ENCODE data around the gene ABCB10. TPM values are rescaled to one million over a fixed set of nuclear protein-coding genes. Genes with fewer than 3 reads are reported as not detected.
"Not testable (repeated sequence)": the region's sequence is repeated elsewhere in the genome, so short reads cannot be mapped to it uniquely, and the experiment has no call there.

ABCB10 gene
- total RNA-seq, 2 experiments from 2014 or later, result 29.8 to 31.1 TPM

- ChIA-PET POLR2A (no interaction called here), CTCF (no interaction called here)
- H3K9me3 Mint-ChIP-seq, result no peaks in the 10 kb centered on the region
- no peak overlapping the region for H3K27ac Mint-ChIP-seq
- DNase-seq, result no peak
- H3K4me1 Mint-ChIP-seq, result peaks cover 11% of the 10 kb centered on the region
- H3K27me3 Mint-ChIP-seq, result peaks cover 6% of the 10 kb centered on the region
- H3K36me3 Mint-ChIP-seq (ENCODE audit: low read depth), result peaks cover 2% of the 10 kb centered on the region
- no peak overlapping the region for H3K4me3 Mint-ChIP-seq
Measured at GRCh38 chr1:229562686-229563085, 4.2 kb upstream of the ABCB10 start.

- Mint-ChIP-seq H3K27ac (no peak overlapping the region), H3K4me3 (no peak overlapping the region), H3K9me3 (no peaks in the 10 kb centered on the region), H3K36me3 (ENCODE audit: low read depth) (peaks cover 13% of the 10 kb centered on the region), H3K27me3 (peaks cover 6% of the 10 kb centered on the region), H3K4me1 (peaks cover 23% of the 10 kb centered on the region)
- no peak for DNase-seq
- CTCF ChIA-PET, result no interaction called here
- POLR2A ChIA-PET, result interaction anchor here (1.7 kb wide), 1 partner anchor 53 kb away, joined by 4 read pairs; the partner anchor contains the start of gene NUP133
Measured at GRCh38 chr1:229561141-229561540, 2.6 kb upstream of the ABCB10 start.

- Mint-ChIP-seq H3K36me3 (ENCODE audit: low read depth) (peaks cover 16% of the 10 kb centered on the region), H3K4me1 (peaks cover 28% of the 10 kb centered on the region)
- DNase-seq, H3K27me3 Mint-ChIP-seq, H3K9me3 Mint-ChIP-seq, CTCF ChIA-PET, H3K27ac Mint-ChIP-seq, H3K4me3 Mint-ChIP-seq: not testable (repeated sequence)
- POLR2A ChIA-PET, result interaction anchor here (1.7 to 4.7 kb wide), 2 partner anchors 52 to 65 kb away, joined by 4 to 67 read pairs; partner anchors contain the start of genes NUP133, TAF5L and URB2
Measured at GRCh38 chr1:229560124-229560523, 1.6 kb upstream of the ABCB10 start.

GRCh38 chr1:229559336-229559801, 862 bp upstream of the ABCB10 start:
- H3K27ac Mint-ChIP-seq, result peak overlapping the region; percentile 93
- H3K27me3 Mint-ChIP-seq, H3K9me3 Mint-ChIP-seq, DNase-seq: not testable (repeated sequence)
- CTCF ChIA-PET, result interaction anchor here (0.6 to 3.2 kb wide), 14 partner anchors 9 to 305 kb away, joined by 3 to 17 read pairs (median 4); partner anchors contain the start of genes NUP133, TAF5L and URB2
- POLR2A ChIA-PET, result interaction anchor here (0.8 to 4.7 kb wide), 8 partner anchors 23 to 217 kb away, joined by 3 to 67 read pairs (median 4); partner anchors contain the start of genes CCSAP, NUP133, TAF5L and URB2
- peaks cover 20% of the 10 kb centered on the region for H3K36me3 Mint-ChIP-seq (ENCODE audit: low read depth)
- H3K4me1 Mint-ChIP-seq, result peaks cover 34% of the 10 kb centered on the region
- H3K4me3 Mint-ChIP-seq, result peak overlapping the region; percentile 98

GRCh38 chr1:229557913-229558414, 543 bp downstream of the ABCB10 start:
- Mint-ChIP-seq H3K9me3 (no peaks in the 10 kb centered on the region), H3K36me3 (ENCODE audit: low read depth) (peaks cover 20% of the 10 kb centered on the region), H3K27ac (peak overlapping the region; percentile 88), H3K4me3 (peak overlapping the region; percentile 77), H3K27me3 (peaks cover 4% of the 10 kb centered on the region), H3K4me1 (peaks cover 41% of the 10 kb centered on the region)
- DNase-seq, result peak; percentile 52
- ChIA-PET CTCF (interaction anchor here (0.9 to 3.2 kb wide), 8 partner anchors 12 to 1085 kb away, joined by 3 to 17 read pairs (median 4); partner anchors contain the start of genes TAF5L and URB2), POLR2A (interaction anchor here (1.2 to 4.7 kb wide), 7 partner anchors 21 to 525 kb away, joined by 3 to 67 read pairs (median 4); partner anchors contain the start of genes CCSAP, NUP133, TAF5L and URB2)

GRCh38 chr1:229557200-229557850, 1.2 kb downstream of the ABCB10 start:
- H3K4me3 Mint-ChIP-seq, result peak overlapping the region; percentile 77
- H3K36me3 Mint-ChIP-seq (ENCODE audit: low read depth), result peaks cover 20% of the 10 kb centered on the region
- POLR2A ChIA-PET, result interaction anchor here (0.6 to 4.7 kb wide), 7 partner anchors 23 to 526 kb away, joined by 3 to 67 read pairs (median 4); partner anchors contain the start of genes NUP133, TAF5L and URB2
- H3K27ac Mint-ChIP-seq, result peak overlapping the region; percentile 88
- DNase-seq, result peak; percentile 34
- H3K27me3 Mint-ChIP-seq, result peaks cover 4% of the 10 kb centered on the region
- CTCF ChIA-PET, result interaction anchor here (0.9 to 3.2 kb wide), 6 partner anchors 22 to 1086 kb away, joined by 3 to 17 read pairs (median 4); partner anchors contain the start of genes TAF5L and URB2
- H3K4me1 Mint-ChIP-seq, result peaks cover 41% of the 10 kb centered on the region
- no peaks in the 10 kb centered on the region for H3K9me3 Mint-ChIP-seq

DNA sequence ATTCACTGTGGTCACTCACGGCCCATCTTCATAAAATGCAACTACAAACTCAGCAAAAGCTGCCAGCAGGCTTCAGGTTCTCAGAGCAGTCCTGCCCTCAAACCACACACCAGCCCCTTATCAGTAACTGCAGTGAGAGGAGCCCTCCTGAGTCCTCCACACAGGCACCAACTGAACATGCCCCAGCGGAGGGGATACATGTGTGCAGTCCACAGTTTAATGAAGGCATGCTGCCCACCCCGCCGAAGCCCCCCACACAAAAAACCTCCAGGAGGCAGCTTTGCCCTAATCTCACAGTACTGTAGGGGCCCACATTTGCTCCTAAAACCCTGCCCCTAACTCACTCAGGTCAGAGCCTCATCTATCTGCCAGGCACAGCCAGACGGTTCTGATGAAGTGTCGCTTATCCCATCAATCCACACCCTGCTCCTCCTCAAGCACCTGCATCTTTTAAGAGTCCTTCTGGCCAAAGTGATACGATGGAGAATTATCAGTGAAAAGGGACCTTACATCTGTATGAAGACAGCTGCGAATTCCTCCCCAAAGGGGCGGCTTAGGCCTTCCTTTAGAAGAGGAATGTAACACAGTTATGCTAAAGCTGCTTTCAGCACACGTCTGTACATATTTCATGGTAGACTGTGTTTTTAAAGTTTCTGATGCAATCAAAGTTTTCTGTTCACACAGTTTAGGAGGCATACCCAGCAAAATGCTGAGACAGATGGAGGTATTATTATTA, 3.5 kb downstream of the ABCB10 start:
- CTCF ChIA-PET, result no interaction called here
- no peak for DNase-seq
- Mint-ChIP-seq H3K4me3 (no peak overlapping the region), H3K36me3 (ENCODE audit: low read depth) (peaks cover 25% of the 10 kb centered on the region), H3K4me1 (peaks cover 44% of the 10 kb centered on the region), H3K9me3 (no peaks in the 10 kb centered on the region), H3K27ac (no peak overlapping the region), H3K27me3 (no peaks in the 10 kb centered on the region)
- POLR2A ChIA-PET, result interaction anchor here (1.4 kb wide), 1 partner anchor 47 kb away, joined by 5 read pairs; the partner anchor contains the start of gene NUP133

DNA sequence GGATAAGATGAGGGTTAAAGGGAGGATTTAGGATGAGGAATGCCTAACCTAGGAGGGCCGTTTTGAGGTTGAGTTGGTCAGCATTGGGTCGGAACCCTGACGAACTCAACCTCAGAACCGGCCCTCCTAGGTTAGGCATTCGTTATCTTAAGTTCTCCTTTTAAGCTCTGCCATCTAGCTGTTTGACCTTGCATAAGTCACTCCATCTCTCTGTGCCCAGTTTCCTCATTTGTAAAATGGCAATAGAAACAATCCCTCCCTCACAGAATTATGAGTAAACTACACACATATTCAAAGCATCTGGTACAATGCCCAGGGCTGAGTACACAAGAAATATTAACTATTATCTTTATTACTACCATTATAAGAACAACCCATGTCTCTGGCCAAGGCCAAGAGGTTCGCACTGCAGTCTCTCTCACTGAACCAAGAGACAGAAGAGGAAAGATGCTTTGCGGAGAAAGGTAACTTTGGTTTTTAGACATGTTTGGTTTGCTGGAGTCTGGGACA, 4.8 kb downstream of the ABCB10 start:
- DNase-seq, result no peak
- peaks cover 36% of the 10 kb centered on the region for H3K4me1 Mint-ChIP-seq
- no peaks in the 10 kb centered on the region for H3K27me3 Mint-ChIP-seq
- no peak overlapping the region for H3K4me3 Mint-ChIP-seq
- no peak overlapping the region for H3K27ac Mint-ChIP-seq
- ChIA-PET CTCF (no interaction called here), POLR2A (no interaction called here)
- peaks cover 29% of the 10 kb centered on the region for H3K36me3 Mint-ChIP-seq (ENCODE audit: low read depth)
- H3K9me3 Mint-ChIP-seq, result no peaks in the 10 kb centered on the region

GRCh38 chr1:229552732-229553131, 5.8 kb downstream of the ABCB10 start:
- peaks cover 29% of the 10 kb centered on the region for H3K36me3 Mint-ChIP-seq (ENCODE audit: low read depth)
- peaks cover 36% of the 10 kb centered on the region for H3K4me1 Mint-ChIP-seq
- POLR2A ChIA-PET, result no interaction called here
- no peak overlapping the region for H3K27ac Mint-ChIP-seq
- no peaks in the 10 kb centered on the region for H3K9me3 Mint-ChIP-seq
- no peaks in the 10 kb centered on the region for H3K27me3 Mint-ChIP-seq
- H3K4me3 Mint-ChIP-seq, result no peak overlapping the region
- DNase-seq, result no peak
- CTCF ChIA-PET, result no interaction called here

DNA sequence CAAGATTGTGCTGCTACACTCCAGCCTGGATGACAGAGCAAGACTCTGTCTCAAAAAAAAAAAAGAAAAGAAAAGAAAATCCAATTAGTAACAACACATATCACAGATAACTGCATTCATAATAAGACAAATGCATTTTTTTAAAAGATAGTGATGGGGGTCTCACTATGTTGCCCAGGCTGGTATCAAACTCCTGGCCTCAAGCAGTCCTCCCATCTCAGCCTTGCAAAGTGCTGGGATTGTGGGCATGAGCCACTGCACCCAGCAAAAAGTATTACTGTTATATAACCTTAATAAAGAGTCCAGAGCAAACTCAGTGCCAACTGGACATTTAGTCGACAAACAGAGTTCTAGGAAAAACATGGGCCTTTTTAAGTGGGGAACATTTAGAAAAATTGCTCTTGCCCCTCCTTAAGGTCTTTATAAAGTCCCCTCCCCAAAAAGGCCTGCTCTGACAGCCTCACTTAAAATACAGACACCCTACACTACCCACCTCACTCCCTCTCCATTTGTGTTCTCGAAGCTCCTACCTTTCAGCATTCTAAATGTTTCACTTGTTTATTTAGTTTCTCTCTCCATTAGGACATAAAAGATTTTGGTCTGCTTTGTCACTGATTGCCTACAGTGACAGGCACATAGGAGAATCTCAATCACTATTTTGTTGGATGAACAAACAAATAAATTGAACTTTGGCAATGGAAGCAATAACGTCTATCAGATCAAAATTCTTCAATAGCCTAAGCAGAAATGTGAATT, 7.5 kb downstream of the ABCB10 start:
- POLR2A ChIA-PET, result no interaction called here
- H3K27me3 Mint-ChIP-seq, result no peaks in the 10 kb centered on the region
- CTCF ChIA-PET, result interaction anchor here (1.0 kb wide), 1 partner anchor 8 kb away, joined by 7 read pairs; no protein-coding TSS in a partner anchor
- DNase-seq, result no peak
- H3K4me1 Mint-ChIP-seq, result peaks cover 22% of the 10 kb centered on the region
- H3K9me3 Mint-ChIP-seq, result no peaks in the 10 kb centered on the region
- no peak overlapping the region for H3K4me3 Mint-ChIP-seq
- H3K36me3 Mint-ChIP-seq (ENCODE audit: low read depth), result peaks cover 29% of the 10 kb centered on the region
- no peak overlapping the region for H3K27ac Mint-ChIP-seq

- DNase-seq, result no peak
- no peaks in the 10 kb centered on the region for H3K9me3 Mint-ChIP-seq
- ChIA-PET POLR2A (interaction anchor here (1.0 kb wide), 1 partner anchor 20 kb away, joined by 3 read pairs; no protein-coding TSS in a partner anchor), CTCF (interaction anchor here (0.5 kb wide), 1 partner anchor 21 kb away, joined by 3 read pairs; no protein-coding TSS in a partner anchor)
- H3K4me1 Mint-ChIP-seq, result peaks cover 11% of the 10 kb centered on the region
- H3K27me3 Mint-ChIP-seq, result no peaks in the 10 kb centered on the region
- no peak overlapping the region for H3K27ac Mint-ChIP-seq
- no peak overlapping the region for H3K4me3 Mint-ChIP-seq
- H3K36me3 Mint-ChIP-seq (ENCODE audit: low read depth), result peaks cover 46% of the 10 kb centered on the region
Measured at GRCh38 chr1:229547542-229547941, 11.0 kb downstream of the ABCB10 start.

DNA sequence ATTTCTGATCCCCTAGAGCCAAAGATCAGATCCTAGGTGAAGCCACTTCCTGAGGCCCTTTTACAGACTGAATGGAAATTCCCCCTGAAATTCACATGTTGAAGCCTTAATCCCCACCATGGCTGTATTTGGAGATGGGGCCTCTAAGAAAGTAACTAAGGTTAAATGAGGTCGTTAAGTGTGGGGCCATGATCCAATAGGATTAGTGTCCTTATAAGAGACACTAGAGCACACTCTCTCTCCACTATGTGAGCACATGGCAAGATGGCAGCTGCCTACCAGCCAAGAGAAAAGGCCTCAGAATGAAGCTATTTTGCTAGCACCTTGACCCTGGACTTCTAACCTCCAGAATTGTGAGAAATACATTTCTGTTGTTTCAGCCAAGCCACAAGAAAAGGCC, 13.9 kb downstream of the ABCB10 start:
- H3K27me3 Mint-ChIP-seq, result no peaks in the 10 kb centered on the region
- H3K9me3 Mint-ChIP-seq, result no peaks in the 10 kb centered on the region
- H3K4me1 Mint-ChIP-seq, result peaks cover 11% of the 10 kb centered on the region
- H3K27ac Mint-ChIP-seq, result no peak overlapping the region
- H3K4me3 Mint-ChIP-seq, result no peak overlapping the region
- ChIA-PET POLR2A (no interaction called here), CTCF (no interaction called here)
- H3K36me3 Mint-ChIP-seq (ENCODE audit: low read depth), result peaks cover 51% of the 10 kb centered on the region
- no peak for DNase-seq
